ENCODE measurements around the gene FTO.

- TF ChIP-seq, protein P1, sequence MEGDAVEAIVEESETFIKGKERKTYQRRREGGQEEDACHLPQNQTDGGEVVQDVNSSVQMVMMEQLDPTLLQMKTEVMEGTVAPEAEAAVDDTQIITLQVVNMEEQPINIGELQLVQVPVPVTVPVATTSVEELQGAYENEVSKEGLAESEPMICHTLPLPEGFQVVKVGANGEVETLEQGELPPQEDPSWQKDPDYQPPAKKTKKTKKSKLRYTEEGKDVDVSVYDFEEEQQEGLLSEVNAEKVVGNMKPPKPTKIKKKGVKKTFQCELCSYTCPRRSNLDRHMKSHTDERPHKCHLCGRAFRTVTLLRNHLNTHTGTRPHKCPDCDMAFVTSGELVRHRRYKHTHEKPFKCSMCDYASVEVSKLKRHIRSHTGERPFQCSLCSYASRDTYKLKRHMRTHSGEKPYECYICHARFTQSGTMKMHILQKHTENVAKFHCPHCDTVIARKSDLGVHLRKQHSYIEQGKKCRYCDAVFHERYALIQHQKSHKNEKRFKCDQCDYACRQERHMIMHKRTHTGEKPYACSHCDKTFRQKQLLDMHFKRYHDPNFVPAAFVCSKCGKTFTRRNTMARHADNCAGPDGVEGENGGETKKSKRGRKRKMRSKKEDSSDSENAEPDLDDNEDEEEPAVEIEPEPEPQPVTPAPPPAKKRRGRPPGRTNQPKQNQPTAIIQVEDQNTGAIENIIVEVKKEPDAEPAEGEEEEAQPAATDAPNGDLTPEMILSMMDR (IDR thresholded peaks at IDR 0.05) = no peak
- no peak for TF ChIP-seq POLR2A (IDR thresholded peaks at IDR 0.05)
- no peak for TF ChIP-seq EP300 (IDR thresholded peaks at IDR 0.05)
These were observed 249.4 kb downstream of the FTO start for GRCh38 chr16:53953336-53953735.

All from tibial nerve (tissue), 4 donors.